ENCODE results near the gene CASP10. TPM values are rescaled to one million over a fixed set of nuclear protein-coding genes. Genes with fewer than 3 reads are reported as not detected.

The CASP10 gene
- total RNA-seq, 1 experiment from 2014 or later, result 1.2 TPM

DNA sequence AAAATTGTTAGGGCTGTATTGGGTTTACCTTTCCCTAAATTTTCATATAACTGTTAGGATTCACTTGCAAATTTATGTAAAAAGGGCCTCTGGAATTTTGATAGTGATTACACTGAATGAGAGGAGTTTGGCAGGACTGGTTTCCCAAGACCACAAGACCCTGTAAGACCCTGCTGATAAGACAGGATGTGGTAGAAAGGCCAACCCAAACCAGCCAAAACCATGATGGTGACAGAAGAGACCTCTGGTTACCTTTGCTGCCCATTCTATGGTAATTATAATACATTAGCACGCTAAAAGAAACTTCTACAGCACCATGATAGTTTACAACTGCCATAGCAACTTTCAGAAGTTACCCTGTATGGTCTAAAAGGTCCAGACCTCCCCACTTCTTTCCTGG, 8.3 kb upstream of the CASP10 start:
- H3K27ac ChIP-seq (ENCODE audit: low read depth, low read length, poor library complexity, severe bottlenecking), result no peak overlapping the region
- DNase-seq (ENCODE audit: low spot score), result no peak
- no TSS peak for BruUV-seq (replicated peaks)
- H3K4me3 ChIP-seq (ENCODE audit: low read depth, low read length, poor library complexity, severe bottlenecking), result no peak overlapping the region
- intact Hi-C loops (cut with micrococcal nuclease; ENCODE audit: unreplicated experiment), result loop anchor here (5.0 to 10.0 kb wide), 2 partner anchors 462 to 1200 kb away; no protein-coding TSS in a partner anchor
- TF ChIP-seq CTCF (conservative IDR thresholded peaks at IDR 0.05; ENCODE audit: low read depth, low read length), result no peak
- TF ChIP-seq EZH2 (IDR thresholded peaks at IDR 0.05; ENCODE audit: borderline replicate concordance, low read depth, low read length, poor library complexity, severe bottlenecking), result no peak
- H3K4me1 ChIP-seq (ENCODE audit: insufficient read depth, low read length, poor library complexity, severe bottlenecking), result no peaks in the 10 kb centered on the region
- CTCF ChIA-PET, result no interaction called here
- H3K27me3 ChIP-seq (replicated peaks; ENCODE audit: insufficient read depth, low read depth, low read length, poor library complexity), result no peaks in the 10 kb centered on the region
- H3K36me3 ChIP-seq (ENCODE audit: insufficient read depth, low read length, poor library complexity, severe bottlenecking), result no peaks in the 10 kb centered on the region
- POLR2A ChIA-PET (ENCODE audit: low non-redundant PET), result no interaction called here
- no peaks in the 10 kb centered on the region for H3K9me3 ChIP-seq (ENCODE audit: low read depth, low read length, poor library complexity, severe bottlenecking)

GRCh38 chr2:201176081-201176481, 6.9 kb upstream of the CASP10 start:
- no peak overlapping the region for H3K4me3 ChIP-seq (ENCODE audit: low read depth, low read length, poor library complexity, severe bottlenecking)
- H3K9me3 ChIP-seq (ENCODE audit: low read depth, low read length, poor library complexity, severe bottlenecking), result no peaks in the 10 kb centered on the region
- no peak overlapping the region for H3K27ac ChIP-seq (ENCODE audit: low read depth, low read length, poor library complexity, severe bottlenecking)
- no peaks in the 10 kb centered on the region for H3K36me3 ChIP-seq (ENCODE audit: insufficient read depth, low read length, poor library complexity, severe bottlenecking)
- H3K27me3 ChIP-seq (replicated peaks; ENCODE audit: insufficient read depth, low read depth, low read length, poor library complexity), result no peaks in the 10 kb centered on the region
- intact Hi-C loops (cut with micrococcal nuclease; ENCODE audit: unreplicated experiment), result loop anchor here (5.0 to 10.0 kb wide), 2 partner anchors 464 to 1201 kb away; no protein-coding TSS in a partner anchor
- BruUV-seq (replicated peaks), result no TSS peak
- TF ChIP-seq EZH2 (IDR thresholded peaks at IDR 0.05; ENCODE audit: borderline replicate concordance, low read depth, low read length, poor library complexity, severe bottlenecking), result no peak
- no peak for TF ChIP-seq CTCF (conservative IDR thresholded peaks at IDR 0.05; ENCODE audit: low read depth, low read length)
- ChIA-PET CTCF (no interaction called here), POLR2A (ENCODE audit: low non-redundant PET) (no interaction called here)
- H3K4me1 ChIP-seq (ENCODE audit: insufficient read depth, low read length, poor library complexity, severe bottlenecking), result no peaks in the 10 kb centered on the region
- no peak for DNase-seq (ENCODE audit: low spot score)

- POLR2A ChIA-PET (ENCODE audit: low non-redundant PET), result no interaction called here
Measured at GRCh38 chr2:201180010-201180409, 2.9 kb upstream of the CASP10 start.

More at GRCh38 chr2:201180010-201180409, 2.9 kb upstream of the CASP10 start:
- BruUV-seq (replicated peaks), result no TSS peak
- no peaks in the 10 kb centered on the region for H3K9me3 ChIP-seq (ENCODE audit: low read depth, low read length, poor library complexity, severe bottlenecking)
- no peaks in the 10 kb centered on the region for H3K27me3 ChIP-seq (replicated peaks; ENCODE audit: insufficient read depth, low read depth, low read length, poor library complexity)
- no peak overlapping the region for H3K4me3 ChIP-seq (ENCODE audit: low read depth, low read length, poor library complexity, severe bottlenecking)
- DNase-seq (ENCODE audit: low spot score), result peak; percentile 21
- H3K27ac ChIP-seq (ENCODE audit: low read depth, low read length, poor library complexity, severe bottlenecking), result no peak overlapping the region
- intact Hi-C loops (cut with micrococcal nuclease; ENCODE audit: unreplicated experiment), result loop anchor here (5.0 kb wide), 1 partner anchor 52 kb away; no protein-coding TSS in a partner anchor
- H3K4me1 ChIP-seq (ENCODE audit: insufficient read depth, low read length, poor library complexity, severe bottlenecking), result no peaks in the 10 kb centered on the region
- no peaks in the 10 kb centered on the region for H3K36me3 ChIP-seq (ENCODE audit: insufficient read depth, low read length, poor library complexity, severe bottlenecking)
- TF ChIP-seq EZH2 (IDR thresholded peaks at IDR 0.05; ENCODE audit: borderline replicate concordance, low read depth, low read length, poor library complexity, severe bottlenecking), result no peak
- TF ChIP-seq CTCF (conservative IDR thresholded peaks at IDR 0.05; ENCODE audit: low read depth, low read length), result no peak
- CTCF ChIA-PET, result no interaction called here

Data from A673 (cell line).